ACHN (cell line): Measurements from ENCODE around the gene MYO9B.

Experiments used
- DNase-seq: peaks from one replicate; pipeline ENCODE4 v3.0.0-alpha.2; 2015
- in situ Hi-C: cut with HindIII; loops from 2 replicates; pipeline ENCODE4 v1.10.0; 2017; ENCODE audit warnings: low sequenced_read_pairs, low pct_ligation_motif_present, low pct_unique_long_range_greater_than_20kb

Gene MYO9B

DNA sequence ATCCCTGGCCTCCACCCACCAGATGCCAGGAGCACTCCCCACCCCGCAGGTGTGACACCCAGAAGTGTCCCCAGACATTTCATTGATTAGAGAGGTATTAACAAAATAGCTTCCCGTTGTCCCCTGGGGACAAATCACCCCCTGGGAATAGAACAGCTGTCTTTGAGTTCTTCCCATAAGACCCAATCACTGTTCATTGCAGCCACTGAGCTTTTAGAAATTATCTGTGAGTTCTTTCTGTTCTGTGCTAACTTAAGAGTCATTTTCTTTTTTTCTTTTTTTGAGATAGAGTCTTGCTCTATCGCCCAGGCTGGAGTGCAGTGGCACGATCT is 32.8 kb downstream of the MYO9B start:
- DNase-seq: no peak
- in situ Hi-C loops: no loop called here

DNA sequence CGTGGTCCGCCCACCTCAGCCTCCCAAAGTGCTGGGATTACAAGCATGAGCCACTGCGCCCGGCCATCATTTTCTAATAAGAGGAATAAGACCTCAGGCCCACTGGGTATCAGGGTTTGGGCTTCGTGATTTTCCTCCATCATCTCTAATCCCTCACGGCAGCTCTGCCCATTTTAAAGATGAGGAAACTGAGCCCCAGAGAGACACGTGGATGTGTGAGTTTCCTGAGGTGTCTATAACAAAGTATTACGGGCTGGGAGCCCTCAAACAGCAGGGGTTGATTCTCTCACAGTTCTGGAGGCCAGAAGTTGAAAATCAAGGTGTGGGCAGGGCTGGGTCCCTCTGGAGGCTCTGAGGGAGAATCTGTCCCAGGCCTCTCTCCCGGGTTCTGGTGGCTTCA is 33.7 kb downstream of the MYO9B start:
- DNase-seq: no peak
- in situ Hi-C loops: no loop called here

DNA sequence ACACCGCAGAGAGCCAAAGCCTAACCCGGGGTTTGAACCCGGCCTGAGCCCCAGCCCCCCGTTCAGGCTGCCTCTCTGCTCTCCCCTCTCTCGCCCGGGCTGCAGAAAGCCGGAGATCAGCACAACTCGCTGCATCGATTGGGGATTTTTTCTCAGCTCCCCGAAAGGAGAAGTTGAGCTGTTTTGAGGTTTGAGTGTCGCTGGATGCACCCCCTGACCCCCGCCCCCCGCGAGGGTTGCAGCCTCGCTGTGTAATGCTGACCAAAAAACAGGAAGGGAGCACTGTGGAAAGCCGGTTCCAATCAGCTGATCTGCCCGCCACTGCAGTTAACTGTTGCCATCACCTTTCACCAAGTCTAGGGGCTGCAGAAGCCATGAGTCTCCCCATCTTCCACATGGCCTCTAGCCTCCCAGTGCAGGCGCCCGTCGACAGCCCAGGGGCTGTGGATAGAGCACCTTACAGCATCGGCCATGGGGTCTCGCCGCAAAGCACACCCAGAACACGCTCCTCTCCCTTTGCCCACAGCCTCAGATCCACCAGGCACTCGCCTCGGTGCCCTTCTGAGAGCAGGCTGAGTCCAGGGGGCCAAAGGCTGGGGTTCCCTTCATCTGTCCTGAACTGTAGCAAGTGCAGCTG is 34.5 kb downstream of the MYO9B start:
- no peak for DNase-seq
- in situ Hi-C loops: no loop called here

DNA sequence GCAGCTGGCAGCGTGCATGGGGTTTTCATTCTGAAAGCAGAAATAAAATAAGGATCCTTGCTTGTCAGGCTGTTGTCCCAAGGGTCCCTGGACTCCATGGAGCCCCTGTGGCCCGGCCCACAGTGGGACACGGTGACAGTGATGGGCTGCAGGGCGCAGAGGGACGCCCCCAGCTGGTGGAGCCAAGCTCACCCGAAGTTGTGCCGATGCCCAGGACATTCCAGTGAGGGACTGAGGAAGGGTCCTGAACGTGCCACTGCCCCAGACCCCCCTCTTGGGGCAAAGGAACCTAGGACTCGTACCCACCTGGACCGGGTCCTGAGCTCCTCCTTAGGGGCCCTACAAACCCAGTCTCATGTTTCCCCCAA is 35.0 kb downstream of the MYO9B start:
- in situ Hi-C loops: no loop called here
- no peak for DNase-seq

DNA sequence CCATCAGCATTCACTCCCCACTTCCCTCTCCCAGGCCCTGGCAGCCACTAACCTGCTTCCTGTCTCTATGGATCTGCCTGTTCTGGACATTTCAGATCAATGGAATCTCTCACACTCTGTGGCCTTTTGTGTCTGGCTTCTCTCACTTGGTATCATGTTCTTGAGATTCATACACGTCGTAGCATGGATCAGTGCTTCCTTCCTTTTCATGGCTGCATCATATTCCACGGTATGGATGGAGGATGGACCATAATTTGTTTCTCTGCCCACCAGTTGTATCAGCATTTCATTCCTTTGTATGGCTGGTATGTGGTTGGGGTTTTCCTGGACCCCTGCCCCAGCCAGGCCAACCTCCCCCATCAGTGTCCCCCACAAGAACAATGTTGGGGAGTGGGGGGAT is 36.2 kb downstream of the MYO9B start:
- in situ Hi-C loops: no loop called here

DNA sequence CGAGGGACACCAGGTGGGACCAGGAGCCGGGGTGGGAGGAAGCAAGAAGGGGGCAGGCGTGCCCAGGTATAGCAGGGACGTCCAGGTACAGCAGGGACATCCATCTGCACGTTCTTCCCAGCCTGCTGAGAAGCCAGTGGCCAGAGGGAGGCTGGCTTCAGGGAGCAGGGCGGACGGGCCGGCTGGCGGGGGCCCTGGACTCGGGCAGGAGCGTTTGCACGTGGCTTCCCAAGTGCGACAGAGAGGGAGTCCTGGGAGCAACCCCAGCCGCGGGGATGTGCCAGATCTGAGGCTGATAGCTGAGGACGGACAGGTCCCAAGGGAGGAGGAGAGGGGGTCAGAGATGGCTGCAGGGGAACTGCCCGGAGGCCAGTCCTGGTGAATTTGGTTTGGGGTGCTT is 36.7 kb downstream of the MYO9B start:
- in situ Hi-C loops: no loop called here
- no peak for DNase-seq

More for the DNA sequence above, 36.2 kb downstream of the MYO9B start:
- DNase-seq: no peak

DNA sequence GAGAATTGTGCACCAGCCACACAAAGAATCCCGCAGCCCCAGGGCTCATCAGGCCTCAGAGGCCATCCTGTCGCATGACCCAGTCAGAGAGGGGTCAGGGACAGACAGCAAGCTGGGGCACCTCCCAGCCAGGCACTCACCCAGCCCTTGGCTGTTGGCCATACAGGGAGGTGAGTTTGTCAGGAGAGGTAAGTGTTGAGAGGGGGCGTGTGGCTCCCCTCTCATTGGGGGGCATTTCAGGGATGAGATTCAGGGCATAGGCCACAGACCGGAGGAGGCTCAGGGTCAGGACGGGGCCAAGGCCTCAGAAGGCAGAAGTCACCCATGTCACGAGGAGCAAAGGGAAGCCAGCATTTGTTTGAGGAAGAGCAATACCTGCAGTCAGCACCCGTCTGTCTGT is 37.1 kb downstream of the MYO9B start:
- no peak for DNase-seq

DNA sequence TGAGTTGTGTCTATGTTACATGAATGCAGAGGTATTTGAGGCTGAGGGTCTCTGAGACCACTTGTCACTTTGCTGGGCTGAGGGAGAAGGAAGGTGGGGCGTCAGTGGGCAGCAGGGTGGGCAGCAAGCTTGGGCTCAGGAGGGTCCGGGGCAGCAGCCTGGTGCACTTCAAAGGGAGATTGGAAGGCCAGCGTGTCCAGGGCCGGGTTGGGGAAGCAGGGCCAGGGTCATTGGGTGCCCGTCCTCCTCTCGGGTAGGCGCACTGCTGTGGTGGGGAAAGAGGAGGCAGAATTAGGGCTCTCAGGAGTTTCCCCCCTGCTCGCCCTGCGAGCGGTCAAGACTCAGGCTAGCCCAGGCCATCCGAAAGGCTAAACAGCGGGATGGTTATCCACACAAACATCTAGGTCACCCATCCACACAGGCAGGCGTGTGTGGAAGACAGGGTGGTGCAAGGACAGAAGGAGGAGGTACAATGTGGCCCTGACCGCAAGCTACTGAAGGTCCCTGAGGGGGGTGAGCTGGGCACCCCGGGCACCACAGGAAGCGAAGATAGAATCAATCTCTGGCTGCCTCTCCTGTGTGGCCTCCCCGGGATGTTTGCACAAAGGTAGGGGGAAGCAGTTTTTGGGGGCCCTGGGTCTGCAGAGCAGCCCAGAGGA is 37.7 kb downstream of the MYO9B start:
- no peak for DNase-seq
- in situ Hi-C loops: no loop called here

More for the DNA sequence above, 37.1 kb downstream of the MYO9B start:
- in situ Hi-C loops: no loop called here

DNA sequence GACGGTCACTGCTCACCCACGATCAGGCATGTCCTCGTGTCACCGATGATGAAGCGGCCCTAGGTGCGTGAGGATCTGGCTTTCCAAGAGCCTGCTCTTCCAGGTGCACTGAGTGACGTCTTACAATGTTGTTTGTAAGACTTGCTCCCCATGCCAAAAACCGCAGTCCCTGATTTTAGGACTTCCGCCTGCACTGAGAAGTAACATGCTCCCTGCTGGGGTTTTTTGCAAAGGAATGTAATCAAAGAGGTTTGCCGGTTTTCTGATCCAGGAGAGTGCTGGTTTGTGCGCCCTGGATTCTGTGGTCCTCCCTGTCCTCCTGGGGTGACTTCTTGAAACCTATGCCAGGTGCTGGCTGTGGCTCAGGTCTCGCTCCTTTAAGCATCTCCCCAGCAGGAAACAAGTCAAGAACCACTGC is 38.8 kb downstream of the MYO9B start:
- in situ Hi-C loops: no loop called here
- DNase-seq: no peak

DNA sequence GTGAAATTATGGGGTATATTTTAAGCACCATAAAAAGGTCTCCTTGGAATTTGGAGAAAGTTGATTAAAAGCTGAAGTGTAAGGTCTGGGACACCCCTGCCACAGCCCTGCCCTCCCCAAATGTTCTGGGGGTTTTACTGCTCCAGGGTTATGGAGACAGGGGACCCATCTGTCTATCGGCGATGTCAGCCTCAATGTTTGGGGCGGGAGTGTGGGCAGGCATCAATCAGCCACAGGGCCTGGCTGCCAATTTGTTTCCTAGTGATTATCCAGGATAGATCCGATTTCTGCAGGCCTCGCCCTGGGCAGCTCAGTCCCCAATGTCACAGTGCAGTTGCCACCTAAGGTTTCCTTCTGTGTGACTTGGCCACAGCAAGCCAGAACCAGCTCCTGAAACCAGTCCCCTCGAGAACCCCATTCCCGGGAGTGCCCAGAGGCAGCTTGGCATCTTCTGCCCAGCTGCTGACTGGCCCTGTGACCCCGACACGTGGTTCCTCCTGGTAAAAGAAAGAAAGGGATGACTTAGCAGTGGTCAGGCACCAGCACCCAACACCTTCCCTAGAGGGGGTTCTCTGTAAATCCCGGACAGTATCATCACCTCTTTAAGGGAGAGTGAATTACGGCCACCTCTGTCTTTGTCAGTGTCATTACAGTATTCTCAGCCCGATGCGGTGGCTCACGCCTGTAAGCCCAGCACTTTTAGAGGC is 41.6 kb downstream of the MYO9B start:
- in situ Hi-C loops: no loop called here

DNA sequence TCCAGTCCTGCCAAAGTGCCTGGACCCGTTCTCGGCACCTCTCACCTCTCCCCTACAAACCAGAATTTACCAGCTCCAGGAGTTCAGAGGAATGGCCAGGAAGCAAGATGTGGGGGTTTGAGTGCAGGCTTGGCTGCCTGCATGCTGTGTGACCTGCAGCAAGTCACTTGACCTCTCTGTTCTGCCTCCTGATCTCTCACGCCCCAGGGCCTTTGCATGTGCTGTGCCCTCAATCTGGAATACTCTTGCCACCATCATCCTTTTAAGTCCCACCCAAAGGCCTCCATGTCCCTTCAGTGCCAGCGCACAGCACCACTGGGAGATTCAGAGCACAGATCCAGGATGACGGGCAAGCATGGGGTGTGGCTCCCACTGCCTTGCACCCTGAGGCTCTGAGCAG is 43.4 kb downstream of the MYO9B start:
- no peak for DNase-seq
- in situ Hi-C loops: no loop called here

More for the DNA sequence above, 41.6 kb downstream of the MYO9B start:
- no peak for DNase-seq

DNA sequence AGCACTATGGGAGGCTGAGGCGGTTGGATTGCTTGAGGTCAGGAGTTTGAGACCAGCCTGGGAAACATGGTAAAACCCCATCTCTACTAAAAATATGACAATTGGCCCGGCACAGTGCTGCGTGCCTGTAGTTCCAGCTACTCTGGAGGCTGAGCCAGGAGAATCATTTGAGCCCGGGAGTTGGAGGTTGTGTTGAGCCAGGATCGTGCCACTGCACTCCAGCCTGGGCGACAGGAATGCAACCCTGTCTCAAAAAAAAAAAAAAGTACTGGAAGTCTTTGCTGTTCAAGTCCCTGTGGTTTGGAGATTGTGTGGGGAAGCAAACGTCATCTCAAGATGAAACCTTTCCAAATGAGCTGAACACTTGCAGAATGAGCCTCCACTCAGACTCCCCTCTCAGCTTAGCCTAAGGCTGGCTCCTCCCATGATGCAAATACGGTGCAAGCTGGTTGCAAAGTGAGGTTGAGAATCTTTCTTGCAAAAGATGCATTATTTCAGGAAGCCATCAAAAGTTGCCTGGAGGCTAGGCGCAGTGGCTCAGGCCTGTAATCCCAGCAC is 46.2 kb downstream of the MYO9B start:
- in situ Hi-C loops: no loop called here
- DNase-seq: no peak

DNA sequence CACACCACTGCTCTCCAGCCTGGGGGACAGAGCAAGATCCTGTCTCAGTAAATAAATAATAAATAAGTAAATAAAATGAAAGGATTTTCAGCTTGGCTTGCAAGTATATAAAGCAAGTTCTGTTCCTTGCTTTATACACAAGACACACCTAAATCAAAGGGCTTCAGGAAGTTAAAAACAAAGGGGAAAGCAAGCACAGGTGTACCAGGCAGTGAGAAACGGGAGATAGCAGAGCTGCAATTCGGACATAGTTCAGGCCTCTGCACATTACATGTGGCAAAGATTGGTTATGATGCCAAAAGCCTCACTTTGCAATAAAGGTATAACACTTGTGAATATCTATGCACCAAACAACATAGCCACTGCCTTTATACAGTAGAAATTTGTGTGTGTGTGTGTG is 47.5 kb downstream of the MYO9B start:
- no peak for DNase-seq
- in situ Hi-C loops: no loop called here

DNA sequence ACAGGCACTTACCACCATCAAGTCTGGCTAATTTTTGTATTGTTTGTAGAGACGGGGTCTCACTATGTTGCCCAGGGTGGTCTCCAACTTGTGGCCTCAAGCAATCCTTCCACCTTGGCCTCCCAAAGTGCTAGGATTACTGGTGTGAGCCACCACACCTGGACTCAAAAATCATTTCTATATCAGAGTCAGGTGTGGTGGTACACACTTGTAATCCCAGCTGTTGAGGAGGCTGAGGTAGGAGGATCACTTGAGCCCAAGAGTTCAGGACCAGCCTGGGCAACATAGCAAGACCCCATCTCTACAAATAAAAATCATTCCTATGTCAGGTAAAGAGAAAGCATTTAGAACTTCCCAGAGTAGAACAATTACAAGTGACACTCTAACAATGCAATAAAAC is 48.4 kb downstream of the MYO9B start:
- in situ Hi-C loops: no loop called here
- DNase-seq: no peak

DNA sequence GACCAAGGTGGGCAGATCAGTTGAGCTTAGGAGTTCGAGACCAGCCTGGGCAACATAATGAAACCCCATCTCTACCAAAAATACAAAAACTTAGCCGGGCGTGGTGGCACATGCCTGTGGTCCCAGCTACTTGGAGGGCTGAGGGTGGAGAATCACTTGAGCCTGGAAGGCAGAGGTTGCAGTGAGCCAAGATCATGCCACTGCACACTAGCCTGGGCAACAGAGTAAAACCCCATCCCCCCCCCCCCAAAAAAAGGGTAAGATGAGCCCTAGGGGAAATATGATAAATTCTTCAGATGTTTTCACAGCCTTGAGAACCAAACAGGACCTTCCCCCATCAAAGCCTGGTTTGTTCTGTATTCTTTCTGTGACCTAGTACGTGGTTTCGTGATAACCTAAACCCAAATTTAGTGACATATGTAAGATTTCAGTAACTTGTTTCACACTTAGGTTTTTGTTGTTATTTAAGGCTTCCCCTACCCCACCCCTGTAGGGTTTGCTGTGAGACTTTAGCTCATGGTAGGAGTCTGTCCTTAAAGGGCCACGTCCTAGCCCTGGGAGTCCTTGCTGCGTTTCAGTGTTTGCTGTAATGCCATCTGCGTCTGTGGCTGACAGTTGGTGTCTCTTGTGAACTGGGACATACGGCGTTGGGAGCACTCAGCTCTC is 49.6 kb downstream of the MYO9B start:
- in situ Hi-C loops: no loop called here
- DNase-seq: no peak

DNA sequence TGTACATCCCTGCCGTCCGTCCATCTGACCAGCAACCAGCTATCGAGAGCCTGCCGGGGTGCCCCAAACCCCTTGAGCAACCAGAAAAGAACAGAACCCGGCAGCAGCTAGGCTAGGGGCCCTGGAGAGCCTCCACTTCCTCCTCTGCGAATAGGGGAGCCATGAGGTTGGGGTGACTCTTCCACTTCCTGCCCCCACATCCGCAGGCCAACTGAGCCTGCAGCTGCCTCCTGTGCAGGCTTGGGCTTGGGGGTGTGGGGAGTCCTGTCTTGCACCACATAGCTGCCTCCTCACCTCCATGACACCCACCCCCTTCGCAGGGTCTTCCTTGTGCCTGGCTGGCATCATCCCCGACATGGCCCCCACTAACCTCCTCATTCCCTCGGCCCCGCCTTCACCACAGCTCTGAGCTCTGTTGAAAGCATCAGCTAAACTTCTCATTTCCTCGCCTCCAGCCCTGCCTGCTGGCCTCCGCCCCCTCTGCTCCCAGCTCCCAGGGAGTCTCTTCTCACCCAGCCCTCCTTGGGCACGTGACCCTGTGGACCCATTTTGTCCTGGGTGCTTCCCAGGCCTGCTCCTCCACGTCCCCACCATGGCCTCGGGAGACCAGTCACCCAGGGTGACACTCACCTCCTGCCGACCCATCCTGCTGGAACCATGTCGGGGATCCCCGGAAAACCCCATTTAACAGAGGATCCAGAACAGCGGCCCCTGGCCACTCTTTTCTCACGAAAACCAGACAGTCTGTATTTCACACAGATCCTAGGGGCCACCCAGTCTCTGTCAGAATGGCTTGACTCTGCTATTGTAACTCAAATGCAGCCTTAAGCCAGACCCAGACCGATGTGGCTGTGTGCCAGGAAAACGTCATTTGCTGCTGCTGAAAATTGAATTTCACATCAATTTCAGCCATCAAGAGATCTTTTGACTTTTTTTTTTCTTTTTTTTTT is 50.4 kb downstream of the MYO9B start:
- in situ Hi-C loops: no loop called here
- no peak for DNase-seq

DNA sequence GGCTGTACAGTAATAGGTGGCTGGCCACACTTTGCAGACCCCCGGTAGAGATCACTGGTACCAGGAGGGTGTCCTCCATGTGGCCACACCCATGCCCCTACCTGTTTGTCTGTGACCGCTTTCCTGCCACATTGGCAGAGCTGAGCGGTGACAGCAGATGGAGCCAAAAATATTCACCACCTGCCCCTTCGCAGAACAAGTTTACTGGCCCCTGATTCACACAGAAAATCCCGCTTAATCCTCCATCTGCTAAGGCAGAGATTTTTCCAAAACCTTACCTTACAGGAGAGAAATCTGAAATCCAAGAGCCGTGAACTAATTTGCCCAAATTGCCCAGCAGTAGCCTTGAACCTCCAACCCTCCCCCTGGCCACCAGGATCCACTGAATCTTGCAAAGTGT is 52.1 kb downstream of the MYO9B start:
- DNase-seq: no peak
- in situ Hi-C loops: no loop called here

DNA sequence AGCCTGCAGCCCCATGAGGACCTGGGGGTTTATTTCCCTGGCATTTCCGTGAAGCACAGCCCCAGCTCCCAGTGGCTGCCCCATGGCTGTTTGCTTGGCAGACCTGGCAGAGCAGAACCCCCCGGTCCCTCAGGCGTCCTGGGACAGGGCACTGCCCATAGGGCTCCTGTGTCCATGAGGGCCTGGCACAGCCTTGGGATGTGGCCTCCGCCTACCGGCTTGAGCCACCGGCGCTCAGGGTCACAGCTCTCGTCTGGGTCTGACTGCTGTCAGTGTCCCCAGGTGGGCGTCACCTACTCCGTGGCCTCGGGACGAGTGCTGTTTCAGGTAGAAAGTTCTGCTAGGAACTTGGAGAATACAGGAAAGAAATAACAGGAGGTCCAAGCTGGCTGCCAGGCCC is 52.8 kb downstream of the MYO9B start:
- in situ Hi-C loops: no loop called here
- no peak for DNase-seq
